Measurements from ENCODE around the gene C10orf95.

Gene C10orf95

DNA sequence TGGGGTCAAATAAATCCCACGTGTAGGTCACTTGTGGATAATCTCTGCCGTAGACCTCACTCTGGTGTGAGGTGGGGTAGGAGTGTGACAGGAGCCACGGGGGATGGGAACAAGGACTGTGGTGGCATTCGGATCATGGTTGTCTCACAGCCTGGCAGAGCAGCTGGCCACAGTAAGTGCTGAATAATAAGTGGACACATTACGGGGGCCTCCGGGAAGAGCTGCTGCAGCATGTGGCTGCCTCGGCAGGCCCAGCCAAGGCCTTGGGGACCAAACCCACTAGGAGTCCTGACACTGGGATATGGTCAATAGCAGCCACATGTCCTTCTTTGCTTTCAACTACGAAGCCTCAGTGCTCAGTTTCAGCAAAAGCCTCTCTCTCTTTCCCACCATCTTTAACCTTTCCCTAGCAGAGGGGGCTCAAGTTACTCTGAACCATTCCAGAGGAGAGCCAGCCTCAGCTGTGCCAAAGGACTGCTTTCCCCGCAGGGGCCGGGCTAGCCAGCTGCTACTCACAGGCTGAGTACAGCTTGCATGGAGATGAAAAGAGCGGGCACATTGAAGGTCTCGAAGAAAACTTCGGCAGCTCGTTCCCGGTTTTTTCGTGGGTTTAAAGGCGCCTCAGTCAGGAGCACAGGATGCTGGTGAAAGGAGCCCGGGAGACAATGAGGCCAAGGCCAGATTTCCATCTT, 33.9 kb upstream of the C10orf95 start:
- TF ChIP-seq, protein P1, sequence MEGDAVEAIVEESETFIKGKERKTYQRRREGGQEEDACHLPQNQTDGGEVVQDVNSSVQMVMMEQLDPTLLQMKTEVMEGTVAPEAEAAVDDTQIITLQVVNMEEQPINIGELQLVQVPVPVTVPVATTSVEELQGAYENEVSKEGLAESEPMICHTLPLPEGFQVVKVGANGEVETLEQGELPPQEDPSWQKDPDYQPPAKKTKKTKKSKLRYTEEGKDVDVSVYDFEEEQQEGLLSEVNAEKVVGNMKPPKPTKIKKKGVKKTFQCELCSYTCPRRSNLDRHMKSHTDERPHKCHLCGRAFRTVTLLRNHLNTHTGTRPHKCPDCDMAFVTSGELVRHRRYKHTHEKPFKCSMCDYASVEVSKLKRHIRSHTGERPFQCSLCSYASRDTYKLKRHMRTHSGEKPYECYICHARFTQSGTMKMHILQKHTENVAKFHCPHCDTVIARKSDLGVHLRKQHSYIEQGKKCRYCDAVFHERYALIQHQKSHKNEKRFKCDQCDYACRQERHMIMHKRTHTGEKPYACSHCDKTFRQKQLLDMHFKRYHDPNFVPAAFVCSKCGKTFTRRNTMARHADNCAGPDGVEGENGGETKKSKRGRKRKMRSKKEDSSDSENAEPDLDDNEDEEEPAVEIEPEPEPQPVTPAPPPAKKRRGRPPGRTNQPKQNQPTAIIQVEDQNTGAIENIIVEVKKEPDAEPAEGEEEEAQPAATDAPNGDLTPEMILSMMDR (IDR thresholded peaks at IDR 0.05): no peak

DNA sequence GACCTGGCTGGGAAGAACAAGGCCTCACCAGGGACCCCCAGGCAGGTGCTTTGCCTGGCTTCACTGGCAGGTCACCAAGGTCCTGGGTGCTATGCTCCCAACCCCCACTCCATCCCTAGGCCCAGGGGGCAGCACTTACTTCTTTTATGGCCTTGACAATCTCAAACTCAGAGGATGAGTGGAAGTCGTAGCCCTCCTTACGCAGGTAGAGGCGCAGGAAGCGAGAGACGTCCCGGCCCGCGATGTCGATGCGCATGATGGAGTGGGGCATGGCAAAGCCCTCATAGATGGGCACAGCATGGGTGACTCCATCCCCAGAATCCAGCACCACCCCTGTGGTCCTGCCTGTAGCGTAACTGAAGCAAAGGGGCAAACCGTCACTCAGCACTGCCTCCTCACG, 32.7 kb upstream of the C10orf95 start:
- TF ChIP-seq, protein P1 (IDR thresholded peaks at IDR 0.05): no peak

DNA sequence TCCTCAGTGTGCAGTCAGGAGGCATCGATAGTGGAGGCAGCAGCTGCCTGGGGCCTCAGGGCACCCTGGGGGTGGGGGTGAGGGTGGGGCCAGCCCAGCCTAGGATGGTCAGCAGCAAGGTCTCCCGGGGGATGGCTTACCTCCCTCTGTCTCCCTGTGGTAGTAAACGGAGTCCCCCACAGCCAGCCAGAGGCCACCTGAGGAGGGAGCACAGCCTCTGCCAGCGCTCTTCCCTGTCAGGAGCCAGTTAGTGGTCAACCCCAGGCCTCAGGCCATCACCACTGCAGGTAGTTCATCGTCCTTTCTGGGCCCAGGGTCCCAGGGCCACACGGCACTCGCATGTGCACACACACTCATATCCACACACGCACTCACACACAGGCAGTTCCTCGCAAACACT, 29.1 kb upstream of the C10orf95 start:
- TF ChIP-seq, protein P1 (IDR thresholded peaks at IDR 0.05): no peak

DNA sequence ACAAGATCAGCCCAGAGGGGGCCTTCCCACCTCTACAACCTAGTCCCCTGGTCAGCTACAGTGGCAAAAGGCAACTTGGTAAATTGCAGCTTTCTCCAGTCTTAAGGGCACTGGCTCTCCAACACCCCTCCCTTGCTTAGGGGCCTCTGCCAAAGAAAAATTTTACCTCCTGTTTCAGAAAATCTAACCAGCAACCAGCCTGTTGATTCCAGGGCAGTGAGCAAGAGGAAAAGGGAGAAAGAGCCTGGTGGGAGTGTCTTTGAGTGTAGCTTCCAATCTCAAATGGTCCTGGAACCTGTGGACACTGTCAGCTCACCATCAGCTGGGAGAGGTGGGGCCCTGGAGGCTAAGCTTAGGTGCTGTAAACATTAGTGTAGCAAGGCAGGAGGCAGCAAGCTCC, 28.3 kb upstream of the C10orf95 start:
- TF ChIP-seq, protein P1 (IDR thresholded peaks at IDR 0.05): no peak

DNA sequence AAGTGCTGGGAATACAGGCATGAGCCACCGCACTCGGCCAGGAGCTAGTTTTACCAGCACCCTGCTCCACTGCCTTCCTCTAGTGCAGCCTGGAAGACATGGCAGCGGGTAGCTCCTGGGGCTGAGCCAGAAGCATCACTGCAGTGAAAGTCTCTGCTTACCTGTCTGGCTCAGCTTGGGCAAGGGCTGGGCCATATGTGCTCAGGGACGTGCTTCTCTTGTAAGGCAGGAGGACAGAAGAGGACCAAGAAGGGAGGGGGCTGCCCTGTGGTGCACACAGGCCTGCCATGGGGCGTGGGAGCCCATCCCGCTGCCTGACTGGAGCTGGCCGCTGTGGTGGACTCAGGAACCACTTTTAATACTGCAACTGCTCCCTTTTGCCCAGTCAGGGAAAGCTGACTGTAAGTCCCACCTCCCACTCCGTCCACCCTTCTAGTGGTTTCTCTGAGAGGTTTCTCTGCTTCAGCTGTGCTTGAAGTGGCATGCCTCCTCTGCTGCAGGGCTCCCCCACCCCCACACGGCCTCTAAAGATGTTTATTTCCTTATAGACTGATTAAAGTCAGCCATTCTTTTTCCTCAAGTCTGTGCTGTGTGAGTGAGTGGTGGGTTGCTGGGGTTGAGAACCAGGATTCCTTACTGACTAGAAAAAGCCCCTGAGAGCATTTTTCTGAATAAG, 25.3 kb upstream of the C10orf95 start:
- TF ChIP-seq, protein P1 (IDR thresholded peaks at IDR 0.05): no peak

DNA sequence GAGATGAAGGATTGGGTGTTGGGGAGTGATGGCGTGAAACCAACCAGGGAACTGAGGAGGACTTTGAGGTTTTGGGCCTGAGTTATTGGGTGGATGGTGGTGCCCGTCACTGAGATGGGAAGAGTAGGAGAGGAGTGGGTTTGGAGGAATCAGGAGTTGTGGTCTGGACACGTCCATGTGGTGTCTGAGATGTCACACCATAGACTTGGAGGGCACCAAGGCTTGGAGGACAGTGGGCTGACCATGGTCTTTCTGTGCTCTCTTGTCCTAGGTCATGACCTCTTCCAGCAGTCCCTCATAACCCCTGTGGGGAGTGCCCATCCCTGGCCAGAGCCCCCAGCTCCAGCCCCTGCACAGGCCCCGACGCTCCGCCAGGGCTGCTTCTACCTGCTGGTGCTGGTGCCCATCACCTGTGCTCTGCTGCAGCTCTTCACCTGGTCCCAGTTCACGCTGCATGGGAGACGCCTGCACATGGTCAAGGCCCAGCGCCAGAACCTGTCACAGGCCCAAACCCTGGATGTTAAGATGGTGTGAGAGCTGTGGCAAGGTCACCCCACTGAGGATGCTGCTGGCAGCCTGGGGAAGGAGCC, 24.2 kb upstream of the C10orf95 start:
- TF ChIP-seq, protein P1 (IDR thresholded peaks at IDR 0.05): no peak

DNA sequence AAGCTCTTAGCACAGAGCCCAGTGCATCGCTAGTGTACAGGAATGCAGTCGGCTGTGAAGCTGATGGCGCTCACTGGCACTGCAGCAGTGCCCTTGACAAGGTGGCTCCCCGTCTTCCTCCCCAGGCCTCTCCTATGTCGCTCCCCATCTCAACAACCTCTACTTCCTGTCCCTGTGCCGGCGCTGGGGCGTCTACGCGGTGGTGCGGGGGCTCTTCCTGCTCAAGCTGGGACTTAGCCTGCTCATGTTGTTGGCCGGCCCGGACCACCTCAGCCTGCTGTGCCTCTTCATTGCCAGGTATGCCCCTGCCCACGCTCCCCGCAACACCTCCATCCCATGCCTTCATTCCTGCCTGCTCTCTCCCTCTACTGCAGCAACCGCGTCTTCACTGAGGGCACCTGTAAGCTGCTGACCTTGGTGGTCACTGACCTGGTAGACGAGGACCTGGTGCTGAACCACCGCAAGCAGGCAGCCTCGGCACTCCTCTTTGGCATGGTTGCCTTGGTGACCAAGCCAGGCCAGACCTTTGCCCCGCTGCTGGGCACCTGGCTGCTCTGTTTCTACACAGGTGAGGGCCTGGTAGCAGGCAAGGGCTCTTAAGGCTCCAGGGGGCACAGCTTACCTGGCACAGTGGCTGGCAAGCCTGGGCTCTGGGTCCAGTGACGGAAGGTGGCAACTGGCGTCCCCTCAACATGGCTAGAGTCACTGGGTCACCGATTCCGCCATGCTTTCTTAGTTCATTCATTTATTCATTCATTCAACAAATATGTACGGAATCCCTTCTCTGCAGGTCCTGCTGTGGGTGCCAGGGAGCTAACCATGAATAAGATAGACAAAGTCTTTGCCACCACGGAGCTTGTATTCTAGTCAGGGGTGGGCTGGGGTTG, 22.3 kb upstream of the C10orf95 start:
- TF ChIP-seq, protein P1 (IDR thresholded peaks at IDR 0.05): no peak

All from LNCAP (cell line).